Measurements from ENCODE around the gene GRIA2.

DNA sequence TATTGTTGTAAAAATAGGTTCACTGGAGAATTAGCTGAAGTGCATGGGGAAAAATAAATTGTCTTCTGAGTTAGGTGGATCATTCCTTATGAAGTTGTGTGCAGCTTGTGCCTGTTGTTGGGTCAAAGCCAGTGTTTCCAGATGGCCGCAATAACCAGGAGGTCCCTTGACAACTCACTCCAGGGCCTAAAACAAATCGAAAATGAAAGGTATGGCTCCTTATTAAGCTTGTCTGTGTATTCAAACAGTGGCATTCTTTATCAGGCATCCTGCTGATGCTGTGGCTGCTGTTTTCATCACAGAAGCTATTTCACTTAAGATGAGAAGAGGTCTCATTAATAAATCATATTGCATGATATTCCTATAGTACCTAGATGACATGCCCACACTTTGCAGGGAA lies 80.2 kb downstream of the GRIA2 start:
- TF ChIP-seq, protein P1, sequence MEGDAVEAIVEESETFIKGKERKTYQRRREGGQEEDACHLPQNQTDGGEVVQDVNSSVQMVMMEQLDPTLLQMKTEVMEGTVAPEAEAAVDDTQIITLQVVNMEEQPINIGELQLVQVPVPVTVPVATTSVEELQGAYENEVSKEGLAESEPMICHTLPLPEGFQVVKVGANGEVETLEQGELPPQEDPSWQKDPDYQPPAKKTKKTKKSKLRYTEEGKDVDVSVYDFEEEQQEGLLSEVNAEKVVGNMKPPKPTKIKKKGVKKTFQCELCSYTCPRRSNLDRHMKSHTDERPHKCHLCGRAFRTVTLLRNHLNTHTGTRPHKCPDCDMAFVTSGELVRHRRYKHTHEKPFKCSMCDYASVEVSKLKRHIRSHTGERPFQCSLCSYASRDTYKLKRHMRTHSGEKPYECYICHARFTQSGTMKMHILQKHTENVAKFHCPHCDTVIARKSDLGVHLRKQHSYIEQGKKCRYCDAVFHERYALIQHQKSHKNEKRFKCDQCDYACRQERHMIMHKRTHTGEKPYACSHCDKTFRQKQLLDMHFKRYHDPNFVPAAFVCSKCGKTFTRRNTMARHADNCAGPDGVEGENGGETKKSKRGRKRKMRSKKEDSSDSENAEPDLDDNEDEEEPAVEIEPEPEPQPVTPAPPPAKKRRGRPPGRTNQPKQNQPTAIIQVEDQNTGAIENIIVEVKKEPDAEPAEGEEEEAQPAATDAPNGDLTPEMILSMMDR (IDR thresholded peaks at IDR 0.05): no peak
- TF ChIP-seq POLR2A (IDR thresholded peaks at IDR 0.05): no peak

Data from vagina (tissue), 2 donors.